ENCODE measurements around the gene VSIG2.

GRCh38 chr11:124745835-124746620 is 6.0 kb downstream of the VSIG2 start:
- no peak for TF ChIP-seq ZSCAN18 (tag by site-specific recombination; IDR thresholded peaks at IDR 0.05)
- no peak for TF ChIP-seq ZNF24 (tag by site-specific recombination; IDR thresholded peaks at IDR 0.05)
- no peak for TF ChIP-seq PRDM1 (tag by site-specific recombination; IDR thresholded peaks at IDR 0.05)
- no peak for TF ChIP-seq CTCF (tag by site-specific recombination; IDR thresholded peaks at IDR 0.05)
- TF ChIP-seq, protein P1, sequence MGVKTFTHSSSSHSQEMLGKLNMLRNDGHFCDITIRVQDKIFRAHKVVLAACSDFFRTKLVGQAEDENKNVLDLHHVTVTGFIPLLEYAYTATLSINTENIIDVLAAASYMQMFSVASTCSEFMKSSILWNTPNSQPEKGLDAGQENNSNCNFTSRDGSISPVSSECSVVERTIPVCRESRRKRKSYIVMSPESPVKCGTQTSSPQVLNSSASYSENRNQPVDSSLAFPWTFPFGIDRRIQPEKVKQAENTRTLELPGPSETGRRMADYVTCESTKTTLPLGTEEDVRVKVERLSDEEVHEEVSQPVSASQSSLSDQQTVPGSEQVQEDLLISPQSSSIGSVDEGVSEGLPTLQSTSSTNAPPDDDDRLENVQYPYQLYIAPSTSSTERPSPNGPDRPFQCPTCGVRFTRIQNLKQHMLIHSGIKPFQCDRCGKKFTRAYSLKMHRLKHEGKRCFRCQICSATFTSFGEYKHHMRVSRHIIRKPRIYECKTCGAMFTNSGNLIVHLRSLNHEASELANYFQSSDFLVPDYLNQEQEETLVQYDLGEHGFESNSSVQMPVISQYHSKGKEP (tag by site-specific recombination; IDR thresholded peaks at IDR 0.05), result no peak
- TF ChIP-seq REPIN1 (tag by site-specific recombination; IDR thresholded peaks at IDR 0.05; ENCODE audit: low read depth), result no peak
- TF ChIP-seq INSM2 (tag by site-specific recombination; IDR thresholded peaks at IDR 0.05), result no peak
- TF ChIP-seq, protein P2, sequence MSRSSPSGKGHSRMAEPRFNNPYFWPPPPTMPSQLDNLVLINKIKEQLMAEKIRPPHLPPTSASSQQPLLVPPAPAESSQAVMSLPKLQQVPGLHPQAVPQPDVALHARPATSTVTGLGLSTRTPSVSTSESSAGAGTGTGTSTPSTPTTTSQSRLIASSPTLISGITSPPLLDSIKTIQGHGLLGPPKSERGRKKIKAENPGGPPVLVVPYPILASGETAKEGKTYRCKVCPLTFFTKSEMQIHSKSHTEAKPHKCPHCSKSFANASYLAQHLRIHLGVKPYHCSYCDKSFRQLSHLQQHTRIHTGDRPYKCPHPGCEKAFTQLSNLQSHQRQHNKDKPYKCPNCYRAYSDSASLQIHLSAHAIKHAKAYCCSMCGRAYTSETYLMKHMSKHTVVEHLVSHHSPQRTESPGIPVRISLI (tag by site-specific recombination; IDR thresholded peaks at IDR 0.05), result no peak
- TF ChIP-seq ZBTB48 (tag by site-specific recombination; IDR thresholded peaks at IDR 0.05), result no peak
- TF ChIP-seq ZNF274 (IDR thresholded peaks at IDR 0.05; ENCODE audit: low read length), result no peak
- no peak for TF ChIP-seq ZNF274 (tag by site-specific recombination; IDR thresholded peaks at IDR 0.05; ENCODE audit: borderline replicate concordance)
